ENCODE data around the gene DMD.

DNA sequence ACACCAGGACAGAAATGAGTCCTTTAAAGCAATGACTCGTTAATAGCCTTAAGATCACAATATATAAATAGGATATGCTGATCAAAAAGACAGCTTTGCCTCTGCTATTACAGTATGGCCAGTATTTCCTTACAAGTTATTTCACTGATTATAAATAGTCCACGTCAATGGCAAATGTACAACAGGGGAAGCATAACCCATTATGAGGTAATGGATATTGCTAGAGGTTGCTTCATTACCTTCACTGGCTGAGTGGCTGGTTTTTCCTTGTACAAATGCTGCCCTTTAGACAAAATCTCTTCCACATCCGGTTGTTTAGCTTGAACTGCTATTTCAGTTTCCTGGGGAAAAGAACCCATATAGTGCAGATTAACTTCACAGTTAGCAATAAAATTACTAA lies 1374.9 kb downstream of the DMD start:
- TF ChIP-seq, protein P1, sequence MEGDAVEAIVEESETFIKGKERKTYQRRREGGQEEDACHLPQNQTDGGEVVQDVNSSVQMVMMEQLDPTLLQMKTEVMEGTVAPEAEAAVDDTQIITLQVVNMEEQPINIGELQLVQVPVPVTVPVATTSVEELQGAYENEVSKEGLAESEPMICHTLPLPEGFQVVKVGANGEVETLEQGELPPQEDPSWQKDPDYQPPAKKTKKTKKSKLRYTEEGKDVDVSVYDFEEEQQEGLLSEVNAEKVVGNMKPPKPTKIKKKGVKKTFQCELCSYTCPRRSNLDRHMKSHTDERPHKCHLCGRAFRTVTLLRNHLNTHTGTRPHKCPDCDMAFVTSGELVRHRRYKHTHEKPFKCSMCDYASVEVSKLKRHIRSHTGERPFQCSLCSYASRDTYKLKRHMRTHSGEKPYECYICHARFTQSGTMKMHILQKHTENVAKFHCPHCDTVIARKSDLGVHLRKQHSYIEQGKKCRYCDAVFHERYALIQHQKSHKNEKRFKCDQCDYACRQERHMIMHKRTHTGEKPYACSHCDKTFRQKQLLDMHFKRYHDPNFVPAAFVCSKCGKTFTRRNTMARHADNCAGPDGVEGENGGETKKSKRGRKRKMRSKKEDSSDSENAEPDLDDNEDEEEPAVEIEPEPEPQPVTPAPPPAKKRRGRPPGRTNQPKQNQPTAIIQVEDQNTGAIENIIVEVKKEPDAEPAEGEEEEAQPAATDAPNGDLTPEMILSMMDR (conservative IDR thresholded peaks at IDR 0.05; ENCODE audit: low read length), result no peak
- no peak for TF ChIP-seq EZH2phosphoT487 (IDR thresholded peaks at IDR 0.05; ENCODE audit: borderline replicate concordance)
